GM19397 (cell line): Measurements from ENCODE around the gene UGGT1.

Experiments used
- ATAC-seq: cut with Tn5 transposase; IDR thresholded peaks from one replicate; pipeline ENCODE4 v1.9.1; 2021; ENCODE audit warnings: mild to moderate bottlenecking, moderate library complexity; ENCODE audit not compliant: unreplicated experiment

The UGGT1 gene

GRCh38 chr2:128090945-128091725 lies at the start of gene UGGT1:
UGGT1 (plus strand) TSS chr2:128091200; CDS start chr2:128091358, 158 bp downstream.
- ATAC-seq: peak; percentile 97

- no peak for ATAC-seq
Observed at GRCh38 chr2:128041561-128041960, 49.4 kb upstream of the UGGT1 start.

- ATAC-seq: no peak
Observed at GRCh38 chr2:128043041-128043440, 48.0 kb upstream of the UGGT1 start.

- no peak for ATAC-seq
Observed at GRCh38 chr2:128053331-128053730, 37.7 kb upstream of the UGGT1 start.

GRCh38 chr2:128054104-128054885 lies 36.7 kb upstream of the UGGT1 start:
- ATAC-seq: no peak

GRCh38 chr2:128057334-128057733 lies 33.7 kb upstream of the UGGT1 start:
- no peak for ATAC-seq

- no peak for ATAC-seq
Observed at GRCh38 chr2:128058114-128058513, 32.9 kb upstream of the UGGT1 start.

- ATAC-seq: no peak
Observed at GRCh38 chr2:128062571-128062970, 28.4 kb upstream of the UGGT1 start.

- no peak for ATAC-seq
Observed at GRCh38 chr2:128064353-128064752, 26.6 kb upstream of the UGGT1 start.

- ATAC-seq: no peak
Observed at GRCh38 chr2:128069769-128070168, 21.2 kb upstream of the UGGT1 start.

- ATAC-seq: no peak
Observed at GRCh38 chr2:128073278-128073677, 17.7 kb upstream of the UGGT1 start.

GRCh38 chr2:128076461-128077106 lies 14.4 kb upstream of the UGGT1 start:
- no peak for ATAC-seq

- ATAC-seq: no peak
Observed at GRCh38 chr2:128084757-128085156, 6.2 kb upstream of the UGGT1 start.

GRCh38 chr2:128086244-128086643 lies 4.8 kb upstream of the UGGT1 start:
- no peak for ATAC-seq

- no peak for ATAC-seq
Observed at GRCh38 chr2:128090575-128090944, 440 bp upstream of the UGGT1 start.

- no peak for ATAC-seq
Observed at GRCh38 chr2:128091726-128092080, 703 bp downstream of the UGGT1 start.

GRCh38 chr2:128092656-128093055 lies 1.7 kb downstream of the UGGT1 start:
- no peak for ATAC-seq

- no peak for ATAC-seq
Observed at GRCh38 chr2:128093762-128094161, 2.8 kb downstream of the UGGT1 start.

GRCh38 chr2:128095201-128095600 lies 4.2 kb downstream of the UGGT1 start:
- ATAC-seq: no peak

GRCh38 chr2:128103407-128103806 lies 12.4 kb downstream of the UGGT1 start:
- no peak for ATAC-seq

- no peak for ATAC-seq
Observed at GRCh38 chr2:128105072-128105471, 14.1 kb downstream of the UGGT1 start.

GRCh38 chr2:128108166-128108565 lies 17.2 kb downstream of the UGGT1 start:
- ATAC-seq: no peak
